Measurements from ENCODE around the gene SP110. TPM values are rescaled to one million over a fixed set of nuclear protein-coding genes. Genes with fewer than 3 reads are reported as not detected.

Gene SP110
- total RNA-seq, 1 donor: 68.1 TPM

GRCh38 chr2:230208576-230208975 is 11.2 kb downstream of the SP110 start:
- H3K27me3 ChIP-seq (ENCODE audit: insufficient read depth, low read length): no peaks in the 10 kb centered on the region
- H3K9me3 ChIP-seq (ENCODE audit: low read depth, low read length): no peaks in the 10 kb centered on the region
- H3K4me1 ChIP-seq (ENCODE audit: insufficient read depth, low read length): peaks cover 64% of the 10 kb centered on the region
- no peak overlapping the region for H3K4me3 ChIP-seq (ENCODE audit: low read length)

DNA sequence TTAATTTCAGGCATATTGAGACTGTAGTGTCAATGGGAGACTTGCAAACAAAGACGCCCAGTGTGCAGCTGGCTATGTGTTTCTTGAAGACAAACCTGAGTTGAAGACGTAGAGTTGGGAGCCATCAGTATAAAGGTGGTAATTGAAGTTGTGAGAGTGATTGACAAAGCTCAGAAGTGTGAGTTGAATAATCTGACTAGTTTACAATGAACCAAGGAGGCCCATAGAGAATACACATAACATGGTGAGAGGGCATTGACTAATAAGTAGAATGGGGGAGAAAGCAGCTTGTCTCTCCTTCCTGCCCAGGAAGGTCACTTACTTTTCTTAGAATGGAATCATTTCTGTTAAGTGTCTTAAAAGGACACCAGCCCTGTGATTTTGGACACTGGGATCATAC is 14.1 kb downstream of the SP110 start:
- Histone ChIP-seq H3K4me3 (ENCODE audit: low read length) (no peak overlapping the region), H3K9me3 (ENCODE audit: low read depth, low read length) (no peaks in the 10 kb centered on the region), H3K4me1 (ENCODE audit: insufficient read depth, low read length) (peaks cover 63% of the 10 kb centered on the region), H3K27me3 (ENCODE audit: insufficient read depth, low read length) (no peaks in the 10 kb centered on the region)

GRCh38 chr2:230205034-230205433 is 14.8 kb downstream of the SP110 start:
- no peak overlapping the region for H3K4me3 ChIP-seq (ENCODE audit: low read length)
- H3K4me1 ChIP-seq (ENCODE audit: insufficient read depth, low read length): peaks cover 57% of the 10 kb centered on the region
- H3K27me3 ChIP-seq (ENCODE audit: insufficient read depth, low read length): no peaks in the 10 kb centered on the region
- H3K9me3 ChIP-seq (ENCODE audit: low read depth, low read length): no peaks in the 10 kb centered on the region

GRCh38 chr2:230203110-230203676 is 16.6 kb downstream of the SP110 start:
- Histone ChIP-seq H3K9me3 (ENCODE audit: low read depth, low read length) (no peaks in the 10 kb centered on the region), H3K4me1 (ENCODE audit: insufficient read depth, low read length) (peaks cover 38% of the 10 kb centered on the region), H3K27me3 (ENCODE audit: insufficient read depth, low read length) (no peaks in the 10 kb centered on the region), H3K4me3 (ENCODE audit: low read length) (no peak overlapping the region)

DNA sequence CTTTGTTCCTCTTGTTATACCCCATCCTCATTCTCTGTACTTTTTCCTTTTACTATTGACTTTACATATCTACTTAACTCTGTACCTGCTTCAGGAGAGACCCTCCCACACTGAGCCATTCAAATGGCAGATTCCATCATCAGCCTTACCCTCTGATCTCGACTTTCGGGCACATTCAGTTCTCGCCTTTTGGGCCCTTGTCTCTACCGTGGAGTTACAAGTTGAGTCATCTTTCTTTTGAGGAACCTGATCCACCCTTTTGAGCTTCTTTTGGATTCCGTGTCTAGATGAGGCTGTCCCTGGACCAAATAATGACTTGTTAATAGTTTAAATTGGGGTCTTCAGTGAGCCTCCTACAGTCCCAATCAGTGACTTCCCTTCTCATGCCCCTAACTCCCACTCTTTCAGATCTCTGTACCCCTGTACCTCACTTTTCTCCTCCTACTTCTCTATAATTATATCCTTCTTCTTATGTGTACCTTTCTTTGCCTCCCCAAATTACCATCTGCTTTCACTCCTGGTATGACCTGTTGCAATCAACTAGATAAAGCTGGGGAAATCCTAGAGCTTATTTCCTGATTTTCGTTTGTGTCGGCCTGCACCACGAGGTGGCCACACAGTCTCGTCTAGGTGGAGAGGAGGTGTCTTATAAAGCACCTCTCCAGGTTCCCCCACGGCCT is 17.2 kb downstream of the SP110 start:
- Histone ChIP-seq H3K4me1 (ENCODE audit: insufficient read depth, low read length) (peaks cover 36% of the 10 kb centered on the region), H3K9me3 (ENCODE audit: low read depth, low read length) (no peaks in the 10 kb centered on the region), H3K27me3 (ENCODE audit: insufficient read depth, low read length) (no peaks in the 10 kb centered on the region), H3K4me3 (ENCODE audit: low read length) (no peak overlapping the region)

- Histone ChIP-seq H3K27me3 (ENCODE audit: insufficient read depth, low read length) (no peaks in the 10 kb centered on the region), H3K9me3 (ENCODE audit: low read depth, low read length) (no peaks in the 10 kb centered on the region), H3K4me1 (ENCODE audit: insufficient read depth, low read length) (no peaks in the 10 kb centered on the region), H3K4me3 (ENCODE audit: low read length) (no peak overlapping the region)
Measured at GRCh38 chr2:230184727-230185578, 34.8 kb downstream of the SP110 start.

- Histone ChIP-seq H3K27me3 (ENCODE audit: insufficient read depth, low read length) (no peaks in the 10 kb centered on the region), H3K4me1 (ENCODE audit: insufficient read depth, low read length) (no peaks in the 10 kb centered on the region), H3K9me3 (ENCODE audit: low read depth, low read length) (no peaks in the 10 kb centered on the region), H3K4me3 (ENCODE audit: low read length) (no peak overlapping the region)
Measured at GRCh38 chr2:230181195-230181594, 38.6 kb downstream of the SP110 start.

DNA sequence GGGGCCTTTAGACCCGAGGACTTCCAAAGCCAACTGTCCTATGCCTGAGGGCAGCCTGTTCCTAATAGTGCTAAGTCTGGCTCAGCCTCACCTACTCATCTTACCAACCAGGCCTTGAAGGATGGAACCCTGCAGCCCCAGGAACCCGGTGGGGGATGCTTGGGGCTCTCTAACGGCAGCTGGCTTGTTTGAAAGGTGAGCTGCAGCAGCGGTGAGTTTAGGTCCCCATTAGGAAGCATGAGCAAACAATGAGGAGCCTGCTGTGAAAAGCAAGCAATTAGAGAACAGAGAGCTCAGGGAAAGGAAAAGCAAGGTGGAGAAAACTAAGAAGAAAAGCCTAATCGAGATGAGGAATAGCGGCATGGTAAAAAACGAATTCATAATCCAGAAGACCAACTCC is 39.9 kb downstream of the SP110 start:
- H3K9me3 ChIP-seq (ENCODE audit: low read depth, low read length): no peaks in the 10 kb centered on the region
- no peaks in the 10 kb centered on the region for H3K4me1 ChIP-seq (ENCODE audit: insufficient read depth, low read length)
- no peaks in the 10 kb centered on the region for H3K27me3 ChIP-seq (ENCODE audit: insufficient read depth, low read length)
- no peak overlapping the region for H3K4me3 ChIP-seq (ENCODE audit: low read length)

DNA sequence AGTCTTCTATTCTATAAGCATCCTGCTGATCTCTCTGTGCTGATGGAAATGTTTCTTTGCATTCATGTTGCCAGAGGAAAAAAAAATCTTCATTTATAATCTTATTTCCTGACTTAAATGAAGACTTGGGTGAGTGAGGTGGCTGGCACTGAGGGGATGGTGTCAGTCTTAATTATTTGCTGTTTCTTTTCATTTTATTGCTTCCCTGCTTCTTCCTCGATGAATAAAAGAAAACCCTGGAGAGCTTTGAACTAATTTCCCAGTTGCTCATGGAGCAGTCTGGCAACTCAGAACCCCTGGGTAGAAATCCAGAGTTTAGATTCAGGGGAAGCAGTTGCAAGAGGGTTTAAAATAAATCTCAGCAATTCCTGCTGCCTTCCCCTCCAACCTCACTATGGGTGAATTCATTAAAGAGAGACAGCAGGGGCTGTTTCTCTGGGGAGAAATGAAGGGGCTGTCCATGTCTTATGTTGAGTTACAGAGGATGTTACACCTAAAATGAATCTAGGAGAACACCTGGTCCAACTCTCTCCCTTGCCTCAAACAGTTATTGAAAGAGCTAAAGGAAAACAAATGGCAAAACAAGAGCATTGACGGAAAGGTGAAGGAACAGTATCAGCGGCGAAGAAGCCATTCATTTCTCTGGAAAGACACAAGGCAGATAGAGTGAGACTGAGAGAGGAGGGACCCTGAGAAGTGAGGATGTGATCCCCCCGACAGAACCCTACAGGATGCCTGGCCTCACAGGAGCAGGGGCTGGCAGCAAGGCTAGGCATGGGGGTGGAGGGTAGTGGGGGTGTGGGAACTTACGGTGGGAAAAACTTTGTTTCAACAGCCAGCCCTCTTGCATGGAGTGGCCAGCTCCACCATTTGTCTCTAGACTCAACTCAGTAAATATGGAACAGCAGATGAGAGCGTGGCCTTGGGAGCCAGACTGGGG is 41.0 kb downstream of the SP110 start:
- no peaks in the 10 kb centered on the region for H3K9me3 ChIP-seq (ENCODE audit: low read depth, low read length)
- no peaks in the 10 kb centered on the region for H3K4me1 ChIP-seq (ENCODE audit: insufficient read depth, low read length)
- no peak overlapping the region for H3K4me3 ChIP-seq (ENCODE audit: low read length)
- no peaks in the 10 kb centered on the region for H3K27me3 ChIP-seq (ENCODE audit: insufficient read depth, low read length)

DNA sequence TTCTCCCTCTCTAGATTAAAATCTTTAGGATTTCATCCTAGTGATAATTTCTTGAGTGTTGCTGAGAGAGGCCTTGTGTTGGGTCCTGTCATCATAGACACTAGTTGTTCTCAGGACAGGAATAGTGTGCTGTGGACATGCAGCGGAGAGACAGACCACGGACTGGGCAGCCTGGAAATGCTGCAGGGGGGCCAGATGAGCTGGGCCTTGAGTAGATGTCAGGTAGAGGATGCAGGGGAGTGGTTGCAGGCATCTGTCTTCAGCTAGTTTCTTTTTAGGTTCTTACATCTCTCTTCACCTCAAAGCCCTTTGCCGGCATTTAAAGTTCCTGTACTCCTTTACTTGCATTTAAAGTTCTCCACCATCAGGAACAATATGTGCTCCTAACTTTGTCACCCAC is 42.8 kb downstream of the SP110 start:
- Histone ChIP-seq H3K4me1 (ENCODE audit: insufficient read depth, low read length) (no peaks in the 10 kb centered on the region), H3K9me3 (ENCODE audit: low read depth, low read length) (no peaks in the 10 kb centered on the region), H3K4me3 (ENCODE audit: low read length) (no peak overlapping the region), H3K27me3 (ENCODE audit: insufficient read depth, low read length) (no peaks in the 10 kb centered on the region)

GRCh38 chr2:230174466-230174865 is 45.3 kb downstream of the SP110 start:
- H3K27me3 ChIP-seq (ENCODE audit: insufficient read depth, low read length): no peaks in the 10 kb centered on the region
- no peaks in the 10 kb centered on the region for H3K9me3 ChIP-seq (ENCODE audit: low read depth, low read length)
- no peak overlapping the region for H3K4me3 ChIP-seq (ENCODE audit: low read length)
- H3K4me1 ChIP-seq (ENCODE audit: insufficient read depth, low read length): peaks cover 8% of the 10 kb centered on the region

DNA sequence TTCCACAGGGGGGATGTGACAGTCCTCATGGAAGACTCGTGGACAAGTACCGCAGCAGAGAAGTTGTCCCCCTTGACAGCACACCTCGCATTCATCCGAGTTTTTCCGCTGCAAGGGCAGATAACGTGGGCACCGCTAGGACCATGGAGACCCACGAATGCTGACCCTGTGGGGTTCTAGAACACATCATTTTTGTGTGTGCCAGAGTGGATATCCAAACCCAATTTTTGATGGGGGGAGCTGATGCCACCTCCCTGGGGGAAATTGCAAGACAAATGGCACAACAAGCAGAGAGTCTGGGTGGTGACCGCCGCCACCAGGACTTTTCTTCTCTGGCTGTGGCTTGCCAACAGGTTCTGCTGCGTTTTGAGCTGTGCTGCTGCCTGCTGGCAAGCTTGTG is 46.9 kb downstream of the SP110 start:
- Histone ChIP-seq H3K9me3 (ENCODE audit: low read depth, low read length) (no peaks in the 10 kb centered on the region), H3K4me1 (ENCODE audit: insufficient read depth, low read length) (peaks cover 8% of the 10 kb centered on the region), H3K27me3 (ENCODE audit: insufficient read depth, low read length) (no peaks in the 10 kb centered on the region), H3K4me3 (ENCODE audit: low read length) (no peak overlapping the region)

DNA sequence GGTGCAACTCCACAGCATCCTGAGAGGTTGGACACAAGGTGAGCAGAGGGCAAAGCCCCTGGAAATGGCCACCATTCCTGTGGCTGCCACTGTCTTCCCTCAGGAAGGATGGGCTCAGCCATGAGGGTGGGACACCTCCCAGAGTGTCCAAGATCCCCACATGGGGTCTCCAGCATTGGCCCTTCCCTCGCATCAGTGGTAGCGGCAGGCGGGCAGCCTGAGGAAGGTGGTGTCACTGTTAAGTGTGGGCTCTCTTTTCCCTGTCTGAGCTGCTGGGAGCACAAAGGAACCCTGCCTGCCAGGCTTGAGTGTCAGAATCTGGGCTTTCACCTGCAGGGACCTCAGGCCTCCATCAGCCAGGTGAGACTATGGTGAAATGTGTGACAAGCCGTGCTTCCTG is 47.6 kb downstream of the SP110 start:
- Histone ChIP-seq H3K9me3 (ENCODE audit: low read depth, low read length) (no peaks in the 10 kb centered on the region), H3K27me3 (ENCODE audit: insufficient read depth, low read length) (no peaks in the 10 kb centered on the region), H3K4me3 (ENCODE audit: low read length) (no peak overlapping the region), H3K4me1 (ENCODE audit: insufficient read depth, low read length) (peaks cover 8% of the 10 kb centered on the region)

DNA sequence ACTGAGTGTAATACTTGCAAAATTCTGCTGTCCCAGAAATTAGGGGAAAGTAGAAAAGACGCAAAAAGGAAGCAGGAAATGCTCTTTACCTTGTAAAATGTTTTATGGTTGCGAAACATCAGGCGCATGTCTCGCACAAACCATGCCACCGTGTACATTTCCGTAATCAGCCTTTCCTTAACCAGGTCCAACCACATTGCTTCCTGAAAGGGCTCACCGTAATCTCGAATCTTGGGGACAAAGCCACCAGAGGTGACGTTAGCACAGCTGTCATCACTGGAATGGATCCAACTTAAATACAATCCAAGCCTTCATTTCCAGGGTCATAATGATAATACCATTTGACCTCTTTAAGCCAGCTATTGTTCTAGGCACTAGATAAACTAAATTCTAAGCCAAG is 49.3 kb downstream of the SP110 start:
- H3K4me3 ChIP-seq (ENCODE audit: low read length): no peak overlapping the region
- no peaks in the 10 kb centered on the region for H3K27me3 ChIP-seq (ENCODE audit: insufficient read depth, low read length)
- peaks cover 8% of the 10 kb centered on the region for H3K4me1 ChIP-seq (ENCODE audit: insufficient read depth, low read length)
- no peaks in the 10 kb centered on the region for H3K9me3 ChIP-seq (ENCODE audit: low read depth, low read length)
